ENCODE results near the gene PWWP3B. TPM values are rescaled to one million over a fixed set of nuclear protein-coding genes. Genes with fewer than 3 reads are reported as not detected.

The PWWP3B gene
- total and polyA plus RNA-seq, 5 experiments from 2014 or later: not detected

GRCh38 chrX:106203315-106203714 lies 35.2 kb downstream of the PWWP3B start:
- Mint-ChIP-seq H3K4me1 (no peaks in the 10 kb centered on the region), H3K27ac (no peak overlapping the region), H3K9me3 (peaks cover 0 to 2% (median 0%) of the 10 kb centered on the region in 9 donors), H3K27me3 (peaks cover 0 to 1% (median 0%) of the 10 kb centered on the region in 5 donors), H3K36me3 (no peaks in the 10 kb centered on the region), H3K4me3 (no peak overlapping the region)
- ATAC-seq: no peak
- POLR2A ChIA-PET: no interaction called here
- no peak for DNase-seq

GRCh38 chrX:106208154-106208553 lies 40.0 kb downstream of the PWWP3B start:
- no peak overlapping the region for H3K27ac Mint-ChIP-seq
- no peaks in the 10 kb centered on the region for H3K36me3 Mint-ChIP-seq
- POLR2A ChIA-PET: no interaction called here

More at GRCh38 chrX:106208154-106208553, 40.0 kb downstream of the PWWP3B start:
- Mint-ChIP-seq H3K9me3 (peaks cover 0 to 6% (median 0%) of the 10 kb centered on the region in 9 donors), H3K27me3 (no peaks in the 10 kb centered on the region), H3K4me3 (no peak overlapping the region), H3K4me1 (no peaks in the 10 kb centered on the region)
- ATAC-seq (no peak), DNase-seq (no peak)

Other genes with a start within 250 kb of the PWWP3B start
- not detected for gene SERPINA7, start 129.6 kb upstream of the PWWP3B start, total RNA-seq
- not detected for gene SERPINA7, start 129.6 kb upstream of the PWWP3B start, polyA plus RNA-seq

Data from naive thymus-derived CD8-positive, alpha-beta T cell (primary cell).